ENCODE data around the gene JADE1.

JADE1 gene

GRCh38 chr4:128868758-128869157, 59.3 kb downstream of the JADE1 start:
- TF ChIP-seq CTCF (IDR thresholded peaks at IDR 0.05; ENCODE audit: low read depth, low read length, missing control alignments) = no peak
- no peak for DNase-seq (ENCODE audit: low read depth)

GRCh38 chr4:128869776-128870509, 60.4 kb downstream of the JADE1 start:
- no peak for DNase-seq (ENCODE audit: low read depth)
- H3K4me3 ChIP-seq (ENCODE audit: low read depth, low read length) = no peak overlapping the region

More at GRCh38 chr4:128868758-128869157, 59.3 kb downstream of the JADE1 start:
- H3K4me3 ChIP-seq (ENCODE audit: low read depth, low read length) = no peak overlapping the region

GRCh38 chr4:128871948-128872347, 62.4 kb downstream of the JADE1 start:
- no peak overlapping the region for H3K4me3 ChIP-seq (ENCODE audit: low read depth, low read length)
- TF ChIP-seq CTCF (IDR thresholded peaks at IDR 0.05; ENCODE audit: low read depth, low read length, missing control alignments) = no peak
- DNase-seq (ENCODE audit: low read depth) = no peak

More at GRCh38 chr4:128869776-128870509, 60.4 kb downstream of the JADE1 start:
- TF ChIP-seq CTCF (IDR thresholded peaks at IDR 0.05; ENCODE audit: low read depth, low read length, missing control alignments) = no peak

- TF ChIP-seq CTCF (IDR thresholded peaks at IDR 0.05; ENCODE audit: low read depth, low read length, missing control alignments) = no peak
- no peak overlapping the region for H3K4me3 ChIP-seq (ENCODE audit: low read depth, low read length)
- DNase-seq (ENCODE audit: low read depth) = no peak
Observed at GRCh38 chr4:128876200-128876599, 66.7 kb downstream of the JADE1 start.

- H3K4me3 ChIP-seq (ENCODE audit: low read depth, low read length) = no peak overlapping the region
- DNase-seq (ENCODE audit: low read depth) = no peak
- TF ChIP-seq CTCF (IDR thresholded peaks at IDR 0.05; ENCODE audit: low read depth, low read length, missing control alignments) = no peak
Observed at GRCh38 chr4:128877934-128878333, 68.4 kb downstream of the JADE1 start.

- DNase-seq (ENCODE audit: low read depth) = no peak
- H3K4me3 ChIP-seq (ENCODE audit: low read depth, low read length) = no peak overlapping the region
- TF ChIP-seq CTCF (IDR thresholded peaks at IDR 0.05; ENCODE audit: low read depth, low read length, missing control alignments) = no peak
Observed at GRCh38 chr4:128879283-128879682, 69.8 kb downstream of the JADE1 start.

GRCh38 chr4:128879971-128880370, 70.5 kb downstream of the JADE1 start:
- no peak overlapping the region for H3K4me3 ChIP-seq (ENCODE audit: low read depth, low read length)
- DNase-seq (ENCODE audit: low read depth) = no peak
- TF ChIP-seq CTCF (IDR thresholded peaks at IDR 0.05; ENCODE audit: low read depth, low read length, missing control alignments) = no peak
